Mesothelial cell of epicardium (in vitro differentiated cells): Measurements from ENCODE around the gene APIP. TPM values are rescaled to one million over a fixed set of nuclear protein-coding genes. Genes with fewer than 3 reads are reported as not detected.

Experiments
- DNase-seq, 2 experiments: peaks; one replicate each; pipeline ENCODE4 v3.0.0; 2021; ENCODE audit warnings: low spot score in 2 of 2; ENCODE audit not compliant: unreplicated experiment in 2 of 2
- H3K27ac Mint-ChIP-seq: 2 replicates; pipeline ENCODE4 v1.8.0; 2021; ENCODE audit warnings: mixed read lengths
- H3K27me3 Mint-ChIP-seq: 2 replicates; pipeline ENCODE4 v1.8.0; 2021; ENCODE audit warnings: low read depth, mixed read lengths
- H3K36me3 Mint-ChIP-seq: 2 replicates; pipeline ENCODE4 v1.8.0; 2021; ENCODE audit warnings: mixed read lengths
- H3K4me1 Mint-ChIP-seq: 2 replicates; pipeline ENCODE4 v1.8.0; 2021; ENCODE audit warnings: mixed read lengths
- H3K4me3 Mint-ChIP-seq: 2 replicates; pipeline ENCODE4 v1.8.0; 2021; ENCODE audit warnings: mild to moderate bottlenecking, moderate library complexity, mixed read lengths
- H3K9me3 Mint-ChIP-seq: 2 replicates; pipeline ENCODE4 v1.8.0; 2021; ENCODE audit warnings: mixed read lengths
- CTCF ChIP-seq: fragments of 200-600 bp; sonication (generic); IDR thresholded peaks from one replicate; pipeline ENCODE4 v1.5.0; 2021; ENCODE audit warnings: antibody characterized with exemption; ENCODE audit not compliant: unreplicated experiment
- total RNA-seq: library from RNA; stranded (reverse); gene quantifications from 3 replicates; pipeline ENCODE4 v1.2.1, GENCODE V29; 2021

The APIP gene
- total RNA-seq, 1 donor from 2014 or later, result 22.9 TPM

- Mint-ChIP-seq H3K36me3 (peaks cover 43% of the 10 kb centered on the region), H3K9me3 (peaks cover 9% of the 10 kb centered on the region), H3K27ac (no peak overlapping the region), H3K27me3 (no peaks in the 10 kb centered on the region), H3K4me1 (no peaks in the 10 kb centered on the region), H3K4me3 (no peak overlapping the region)
- TF ChIP-seq CTCF, result no peak
- no peak for DNase-seq
Measured at GRCh38 chr11:34855754-34856095, 60.5 kb downstream of the APIP start.

DNA sequence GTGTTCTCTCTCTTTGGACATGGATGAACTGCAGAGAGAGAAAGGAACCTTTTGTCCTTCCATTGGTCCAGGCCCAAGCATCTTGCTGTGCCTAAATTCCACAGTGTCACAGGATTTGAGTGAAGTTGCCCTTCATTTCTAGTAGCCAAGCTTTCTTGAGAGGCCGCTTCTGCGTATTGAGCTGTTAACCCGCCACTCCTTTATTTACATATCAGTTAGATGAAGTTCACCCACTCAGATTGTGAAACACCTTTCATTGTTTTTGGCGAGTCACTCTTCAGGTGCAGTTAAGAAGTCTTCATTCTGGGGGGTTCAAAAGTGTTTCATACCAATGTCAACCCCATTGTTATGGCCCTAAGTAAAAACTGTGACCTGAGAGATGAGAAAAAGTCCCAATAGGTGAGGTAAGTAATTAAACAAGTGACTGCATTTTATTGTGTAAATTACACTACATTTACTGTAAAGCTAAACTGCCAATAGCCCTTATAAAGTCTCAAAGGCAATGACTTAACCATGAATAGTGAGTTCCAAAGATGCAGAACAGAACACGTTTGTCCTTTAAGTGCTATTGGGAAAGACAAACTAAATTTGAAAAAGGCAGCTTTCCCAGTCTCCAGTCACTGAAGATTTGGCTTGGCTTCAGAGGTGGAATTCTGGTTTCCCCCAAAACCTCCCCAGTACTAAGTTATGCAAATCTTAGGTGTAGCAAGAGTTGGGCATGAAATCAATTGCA lies 61.0 kb downstream of the APIP start:
- no peak for DNase-seq
- H3K27me3 Mint-ChIP-seq, result no peaks in the 10 kb centered on the region
- H3K27ac Mint-ChIP-seq, result no peak overlapping the region
- no peak overlapping the region for H3K4me3 Mint-ChIP-seq
- peaks cover 9% of the 10 kb centered on the region for H3K9me3 Mint-ChIP-seq
- H3K4me1 Mint-ChIP-seq, result no peaks in the 10 kb centered on the region
- peaks cover 44% of the 10 kb centered on the region for H3K36me3 Mint-ChIP-seq
- no peak for TF ChIP-seq CTCF

GRCh38 chr11:34851916-34852315 lies 64.3 kb downstream of the APIP start:
- H3K36me3 Mint-ChIP-seq, result peaks cover 55% of the 10 kb centered on the region
- DNase-seq, result no peak
- no peak for TF ChIP-seq CTCF
- no peaks in the 10 kb centered on the region for H3K27me3 Mint-ChIP-seq
- H3K27ac Mint-ChIP-seq, result no peak overlapping the region
- H3K4me3 Mint-ChIP-seq, result no peak overlapping the region
- peaks cover 9% of the 10 kb centered on the region for H3K9me3 Mint-ChIP-seq
- no peaks in the 10 kb centered on the region for H3K4me1 Mint-ChIP-seq

GRCh38 chr11:34850334-34850733 lies 65.8 kb downstream of the APIP start:
- Mint-ChIP-seq H3K4me1 (no peaks in the 10 kb centered on the region), H3K27ac (no peak overlapping the region), H3K4me3 (no peak overlapping the region), H3K36me3 (peaks cover 43% of the 10 kb centered on the region), H3K9me3 (peaks cover 9% of the 10 kb centered on the region), H3K27me3 (no peaks in the 10 kb centered on the region)
- no peak for TF ChIP-seq CTCF
- no peak for DNase-seq

GRCh38 chr11:34846467-34846866 lies 69.7 kb downstream of the APIP start:
- H3K9me3 Mint-ChIP-seq, result peaks cover 3% of the 10 kb centered on the region
- no peaks in the 10 kb centered on the region for H3K27me3 Mint-ChIP-seq
- no peaks in the 10 kb centered on the region for H3K4me1 Mint-ChIP-seq
- H3K4me3 Mint-ChIP-seq, result no peak overlapping the region
- no peak for DNase-seq
- H3K27ac Mint-ChIP-seq, result no peak overlapping the region
- H3K36me3 Mint-ChIP-seq, result peaks cover 18% of the 10 kb centered on the region
- no peak for TF ChIP-seq CTCF
